HepG2 (cell line): ENCODE results near the gene COX5B. TPM values are rescaled to one million over a fixed set of nuclear protein-coding genes. Genes with fewer than 3 reads are reported as not detected.

Experiments
- FOXA1 ChIP-seq, 2 experiments: fragments of 450-650 bp in 1 of 2; sonication (generic) in 1 of 2; formaldehyde crosslinking in 1 of 2; IDR thresholded peaks; 2 replicates each; pipeline versions ENCODE4 v1.4.0 to v1.6.1; 2016 to 2020; ENCODE audit warnings: missing genetic modification reagents in 1 of 2
- HMG20B ChIP-seq: conservative IDR thresholded peaks from 2 replicates; pipeline ENCODE4 v1.6.1; 2016; ENCODE audit warnings: missing genetic modification reagents, missing compliant biosample characterization
- MLLT10 ChIP-seq: sonication (generic); formaldehyde crosslinking; IDR thresholded peaks from 2 replicates; pipeline ENCODE4 v1.4.0; 2020; ENCODE audit warnings: missing genetic modification reagents
- PCBP2 ChIP-seq: fragments of 200-400 bp; formaldehyde crosslinking; optimal IDR thresholded peaks from 2 replicates; pipeline ENCODE3; 2018; ENCODE audit warnings: low read length, low read depth; ENCODE audit not compliant: poor library complexity, severe bottlenecking
- PHF5A ChIP-seq: IDR thresholded peaks from one replicate; pipeline ENCODE4 v1.6.1; 2018; ENCODE audit warnings: low read depth, missing genetic modification reagents; ENCODE audit not compliant: unreplicated experiment
- PTBP1 ChIP-seq: fragments of 200-400 bp; formaldehyde crosslinking; IDR thresholded peaks from 2 replicates; pipeline ENCODE4 v1.6.1; 2018; ENCODE audit warnings: low read length, low read depth; ENCODE audit not compliant: poor library complexity, severe bottlenecking
- SP1 ChIP-seq, 2 experiments: fragments of 450-650 bp in 1 of 2; sonication (generic) in 1 of 2; formaldehyde crosslinking in 1 of 2; IDR thresholded peaks; 2 replicates each; pipeline versions ENCODE4 v1.4.0 to v1.6.1; 2016 to 2020; ENCODE audit warnings: missing genetic modification reagents in 1 of 2
- TAF1 ChIP-seq: sonication (generic); formaldehyde crosslinking; IDR thresholded peaks from 2 replicates; pipeline ENCODE4 v1.4.0; 2020; ENCODE audit warnings: missing genetic modification reagents
- ZNF274 ChIP-seq: sonication (generic); formaldehyde crosslinking; IDR thresholded peaks from 2 replicates; pipeline ENCODE4 v1.5.1; 2020; ENCODE audit warnings: mild to moderate bottlenecking, missing genetic modification reagents
- ZNF451 ChIP-seq: sonication (generic); formaldehyde crosslinking; IDR thresholded peaks from 2 replicates; pipeline ENCODE4 v1.5.0; 2020; ENCODE audit warnings: mild to moderate bottlenecking, missing genetic modification reagents
- polyA plus RNA-seq, 8 experiments: library from polyadenylated mRNA; depleted of rRNA in 3 of 8; stranded (reverse) in 7 of 8; unstranded in 1 of 8; fragments of >200 nt; fragmentation: Illumina TruSeq in 4 of 8; extraction: Trizol in 4 of 8; gene quantifications; 2 replicates each; pipeline versions ENCODE4 v1.2.1 to v1.2.3, GENCODE V29; 2011 to 2016; ENCODE audit warnings: low read depth in 4 of 8, missing spikeins in 1 of 8, mixed read lengths in 1 of 8; ENCODE audit not compliant: insufficient read depth in 1 of 8
- total RNA-seq, 5 experiments: library from RNA; depleted of rRNA; stranded (reverse); fragments of >200 nt; fragmentation: Illumina TruSeq; extraction: Trizol; gene quantifications; 2 replicates each; pipeline ENCODE4 v1.2.3, GENCODE V29; 2016; ENCODE audit warnings: low read depth in 1 of 5
- TF ChIP-seq, protein P1 (sequence below): IDR thresholded peaks from 2 replicates; pipeline ENCODE4 v1.6.1; 2016; ENCODE audit warnings: missing biosample characterization, missing genetic modification reagents, low read depth
- TF ChIP-seq, protein P2 (sequence below): sonication (generic); formaldehyde crosslinking; IDR thresholded peaks from 2 replicates; pipeline ENCODE4 v1.4.0; 2020; ENCODE audit warnings: missing genetic modification reagents, borderline replicate concordance
- TF ChIP-seq, protein P3 (sequence below): IDR thresholded peaks from 2 replicates; pipeline ENCODE4 v1.6.1; 2018; ENCODE audit warnings: missing genetic modification reagents
- TF ChIP-seq, protein P4 (sequence below): sonication (generic); formaldehyde crosslinking; IDR thresholded peaks from 2 replicates; pipeline ENCODE4 v1.5.0; 2020; ENCODE audit warnings: mild to moderate bottlenecking, missing genetic modification reagents, borderline replicate concordance
- TF ChIP-seq, protein P5 (sequence below): sonication (generic); formaldehyde crosslinking; IDR thresholded peaks from 2 replicates; pipeline ENCODE4 v1.5.0; 2020; ENCODE audit warnings: mild to moderate bottlenecking, missing genetic modification reagents

The COX5B gene
- total and polyA plus RNA-seq, 2 of the 13 experiments (the other 11 are each of a cell fraction or from before 2014, with no cell fraction given), result 453 to 536 TPM

DNA sequence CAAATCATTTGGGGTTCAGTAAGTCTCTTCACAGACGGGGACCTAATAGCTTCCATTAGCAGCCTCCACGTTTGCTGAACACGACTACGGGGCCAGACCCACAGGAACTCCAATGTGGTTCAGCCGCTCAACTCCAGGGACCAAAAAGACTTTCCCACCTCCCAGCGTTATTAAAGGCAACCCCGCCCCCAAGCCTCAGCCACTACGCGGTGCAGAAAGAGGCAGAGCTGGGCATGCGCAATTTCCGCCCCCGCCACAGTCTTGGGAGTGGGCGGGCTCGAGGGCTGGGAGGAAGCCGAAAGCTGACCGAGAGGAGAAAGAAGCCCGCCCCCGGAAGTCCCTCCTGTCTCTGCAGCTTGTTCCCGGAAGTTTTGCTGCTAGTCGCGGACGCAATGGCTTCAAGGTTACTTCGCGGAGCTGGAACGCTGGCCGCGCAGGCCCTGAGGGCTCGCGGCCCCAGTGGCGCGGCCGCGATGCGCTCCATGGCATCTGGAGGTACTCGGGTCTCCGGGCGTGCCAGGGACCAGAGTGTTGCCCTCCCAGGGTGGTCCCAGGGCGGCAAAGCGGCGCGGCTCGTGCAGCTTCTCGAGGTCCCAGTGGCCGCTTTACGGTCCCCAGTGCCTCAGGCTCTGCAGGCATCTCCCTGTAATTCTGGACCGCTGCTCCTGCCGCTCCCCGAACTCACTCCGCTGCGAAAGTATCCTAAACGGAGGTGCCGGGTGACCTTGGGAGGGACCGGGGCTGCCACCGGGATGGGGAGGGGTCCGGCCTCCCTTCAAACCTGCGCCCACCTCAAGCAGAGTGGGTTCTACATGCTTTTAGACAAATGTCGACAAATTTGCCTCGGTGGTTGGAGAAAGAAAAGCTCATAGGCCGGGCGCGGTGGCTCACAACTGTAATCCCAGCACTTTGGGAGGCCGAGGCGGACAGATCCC, at the start of gene COX5B (continued):
- TF ChIP-seq MLLT10 (CRISPR knock-in tag) (peak; percentile 88), TAF1 (CRISPR knock-in tag) (peak; percentile 98), PTBP1 (peak; percentile 90), PHF5A (CRISPR knock-in tag) (peak; percentile 46), HMG20B (CRISPR knock-in tag) (no peak), ZNF274 (peak; percentile 81), SP1 (IDR thresholded peaks at IDR 0.05) (no peak), SP1 (CRISPR knock-in tag; IDR thresholded peaks at IDR 0.05) (peak; percentile 49), ZNF451 (peak; percentile 65; the same call in 1 of the 2 replicates), FOXA1 (IDR thresholded peaks at IDR 0.05) (no peak), FOXA1 (CRISPR knock-in tag; IDR thresholded peaks at IDR 0.05) (no peak), PCBP2 (no peak)
- TF ChIP-seq, protein P1, sequence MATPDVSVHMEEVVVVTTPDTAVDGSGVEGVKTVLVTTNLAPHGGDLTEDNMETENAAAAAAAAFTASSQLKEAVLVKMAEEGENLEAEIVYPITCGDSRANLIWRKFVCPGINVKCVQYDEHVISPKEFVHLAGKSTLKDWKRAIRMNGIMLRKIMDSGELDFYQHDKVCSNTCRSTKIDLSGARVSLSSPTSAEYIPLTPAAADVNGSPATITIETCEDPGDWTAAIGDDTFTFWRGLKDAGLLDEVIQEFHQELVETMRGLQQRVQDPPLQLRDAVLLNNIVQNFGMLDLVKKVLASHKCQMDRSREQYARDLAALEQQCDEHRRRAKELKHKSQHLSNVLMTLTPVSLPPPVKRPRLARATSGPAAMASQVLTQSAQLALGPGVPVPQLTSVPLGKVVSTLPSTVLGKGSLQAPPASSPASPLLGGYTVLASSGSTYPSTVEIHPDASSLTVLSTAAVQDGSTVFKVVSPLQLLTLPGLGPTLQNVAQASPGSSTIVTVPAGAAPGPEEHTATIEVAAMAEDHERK (CRISPR knock-in tag), result no peak
- TF ChIP-seq, protein P2, sequence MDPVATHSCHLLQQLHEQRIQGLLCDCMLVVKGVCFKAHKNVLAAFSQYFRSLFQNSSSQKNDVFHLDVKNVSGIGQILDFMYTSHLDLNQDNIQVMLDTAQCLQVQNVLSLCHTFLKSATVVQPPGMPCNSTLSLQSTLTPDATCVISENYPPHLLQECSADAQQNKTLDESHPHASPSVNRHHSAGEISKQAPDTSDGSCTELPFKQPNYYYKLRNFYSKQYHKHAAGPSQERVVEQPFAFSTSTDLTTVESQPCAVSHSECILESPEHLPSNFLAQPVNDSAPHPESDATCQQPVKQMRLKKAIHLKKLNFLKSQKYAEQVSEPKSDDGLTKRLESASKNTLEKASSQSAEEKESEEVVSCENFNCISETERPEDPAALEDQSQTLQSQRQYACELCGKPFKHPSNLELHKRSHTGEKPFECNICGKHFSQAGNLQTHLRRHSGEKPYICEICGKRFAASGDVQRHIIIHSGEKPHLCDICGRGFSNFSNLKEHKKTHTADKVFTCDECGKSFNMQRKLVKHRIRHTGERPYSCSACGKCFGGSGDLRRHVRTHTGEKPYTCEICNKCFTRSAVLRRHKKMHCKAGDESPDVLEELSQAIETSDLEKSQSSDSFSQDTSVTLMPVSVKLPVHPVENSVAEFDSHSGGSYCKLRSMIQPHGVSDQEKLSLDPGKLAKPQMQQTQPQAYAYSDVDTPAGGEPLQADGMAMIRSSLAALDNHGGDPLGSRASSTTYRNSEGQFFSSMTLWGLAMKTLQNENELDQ (CRISPR knock-in tag), result no peak
- TF ChIP-seq, protein P3, sequence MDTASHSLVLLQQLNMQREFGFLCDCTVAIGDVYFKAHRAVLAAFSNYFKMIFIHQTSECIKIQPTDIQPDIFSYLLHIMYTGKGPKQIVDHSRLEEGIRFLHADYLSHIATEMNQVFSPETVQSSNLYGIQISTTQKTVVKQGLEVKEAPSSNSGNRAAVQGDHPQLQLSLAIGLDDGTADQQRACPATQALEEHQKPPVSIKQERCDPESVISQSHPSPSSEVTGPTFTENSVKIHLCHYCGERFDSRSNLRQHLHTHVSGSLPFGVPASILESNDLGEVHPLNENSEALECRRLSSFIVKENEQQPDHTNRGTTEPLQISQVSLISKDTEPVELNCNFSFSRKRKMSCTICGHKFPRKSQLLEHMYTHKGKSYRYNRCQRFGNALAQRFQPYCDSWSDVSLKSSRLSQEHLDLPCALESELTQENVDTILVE (CRISPR knock-in tag), result no peak
- TF ChIP-seq, protein P4, sequence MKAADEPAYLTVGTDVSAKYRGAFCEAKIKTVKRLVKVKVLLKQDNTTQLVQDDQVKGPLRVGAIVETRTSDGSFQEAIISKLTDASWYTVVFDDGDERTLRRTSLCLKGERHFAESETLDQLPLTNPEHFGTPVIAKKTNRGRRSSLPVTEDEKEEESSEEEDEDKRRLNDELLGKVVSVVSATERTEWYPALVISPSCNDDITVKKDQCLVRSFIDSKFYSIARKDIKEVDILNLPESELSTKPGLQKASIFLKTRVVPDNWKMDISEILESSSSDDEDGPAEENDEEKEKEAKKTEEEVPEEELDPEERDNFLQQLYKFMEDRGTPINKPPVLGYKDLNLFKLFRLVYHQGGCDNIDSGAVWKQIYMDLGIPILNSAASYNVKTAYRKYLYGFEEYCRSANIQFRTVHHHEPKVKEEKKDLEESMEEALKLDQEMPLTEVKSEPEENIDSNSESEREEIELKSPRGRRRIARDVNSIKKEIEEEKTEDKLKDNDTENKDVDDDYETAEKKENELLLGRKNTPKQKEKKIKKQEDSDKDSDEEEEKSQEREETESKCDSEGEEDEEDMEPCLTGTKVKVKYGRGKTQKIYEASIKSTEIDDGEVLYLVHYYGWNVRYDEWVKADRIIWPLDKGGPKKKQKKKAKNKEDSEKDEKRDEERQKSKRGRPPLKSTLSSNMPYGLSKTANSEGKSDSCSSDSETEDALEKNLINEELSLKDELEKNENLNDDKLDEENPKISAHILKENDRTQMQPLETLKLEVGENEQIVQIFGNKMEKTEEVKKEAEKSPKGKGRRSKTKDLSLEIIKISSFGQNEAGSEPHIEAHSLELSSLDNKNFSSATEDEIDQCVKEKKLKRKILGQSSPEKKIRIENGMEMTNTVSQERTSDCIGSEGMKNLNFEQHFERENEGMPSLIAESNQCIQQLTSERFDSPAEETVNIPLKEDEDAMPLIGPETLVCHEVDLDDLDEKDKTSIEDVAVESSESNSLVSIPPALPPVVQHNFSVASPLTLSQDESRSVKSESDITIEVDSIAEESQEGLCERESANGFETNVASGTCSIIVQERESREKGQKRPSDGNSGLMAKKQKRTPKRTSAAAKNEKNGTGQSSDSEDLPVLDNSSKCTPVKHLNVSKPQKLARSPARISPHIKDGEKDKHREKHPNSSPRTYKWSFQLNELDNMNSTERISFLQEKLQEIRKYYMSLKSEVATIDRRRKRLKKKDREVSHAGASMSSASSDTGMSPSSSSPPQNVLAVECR (CRISPR knock-in tag), result peak; percentile 96
- TF ChIP-seq, protein P5, sequence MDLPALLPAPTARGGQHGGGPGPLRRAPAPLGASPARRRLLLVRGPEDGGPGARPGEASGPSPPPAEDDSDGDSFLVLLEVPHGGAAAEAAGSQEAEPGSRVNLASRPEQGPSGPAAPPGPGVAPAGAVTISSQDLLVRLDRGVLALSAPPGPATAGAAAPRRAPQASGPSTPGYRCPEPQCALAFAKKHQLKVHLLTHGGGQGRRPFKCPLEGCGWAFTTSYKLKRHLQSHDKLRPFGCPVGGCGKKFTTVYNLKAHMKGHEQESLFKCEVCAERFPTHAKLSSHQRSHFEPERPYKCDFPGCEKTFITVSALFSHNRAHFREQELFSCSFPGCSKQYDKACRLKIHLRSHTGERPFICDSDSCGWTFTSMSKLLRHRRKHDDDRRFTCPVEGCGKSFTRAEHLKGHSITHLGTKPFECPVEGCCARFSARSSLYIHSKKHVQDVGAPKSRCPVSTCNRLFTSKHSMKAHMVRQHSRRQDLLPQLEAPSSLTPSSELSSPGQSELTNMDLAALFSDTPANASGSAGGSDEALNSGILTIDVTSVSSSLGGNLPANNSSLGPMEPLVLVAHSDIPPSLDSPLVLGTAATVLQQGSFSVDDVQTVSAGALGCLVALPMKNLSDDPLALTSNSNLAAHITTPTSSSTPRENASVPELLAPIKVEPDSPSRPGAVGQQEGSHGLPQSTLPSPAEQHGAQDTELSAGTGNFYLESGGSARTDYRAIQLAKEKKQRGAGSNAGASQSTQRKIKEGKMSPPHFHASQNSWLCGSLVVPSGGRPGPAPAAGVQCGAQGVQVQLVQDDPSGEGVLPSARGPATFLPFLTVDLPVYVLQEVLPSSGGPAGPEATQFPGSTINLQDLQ (CRISPR knock-in tag), result peak; percentile 22; the same call in 1 of the 2 replicates
